ENCODE measurements around the gene TM9SF4.
"Not testable (repeated sequence)": the region's sequence is repeated elsewhere in the genome, so short reads cannot be mapped to it uniquely, and the experiment has no call there.

TM9SF4 gene

DNA sequence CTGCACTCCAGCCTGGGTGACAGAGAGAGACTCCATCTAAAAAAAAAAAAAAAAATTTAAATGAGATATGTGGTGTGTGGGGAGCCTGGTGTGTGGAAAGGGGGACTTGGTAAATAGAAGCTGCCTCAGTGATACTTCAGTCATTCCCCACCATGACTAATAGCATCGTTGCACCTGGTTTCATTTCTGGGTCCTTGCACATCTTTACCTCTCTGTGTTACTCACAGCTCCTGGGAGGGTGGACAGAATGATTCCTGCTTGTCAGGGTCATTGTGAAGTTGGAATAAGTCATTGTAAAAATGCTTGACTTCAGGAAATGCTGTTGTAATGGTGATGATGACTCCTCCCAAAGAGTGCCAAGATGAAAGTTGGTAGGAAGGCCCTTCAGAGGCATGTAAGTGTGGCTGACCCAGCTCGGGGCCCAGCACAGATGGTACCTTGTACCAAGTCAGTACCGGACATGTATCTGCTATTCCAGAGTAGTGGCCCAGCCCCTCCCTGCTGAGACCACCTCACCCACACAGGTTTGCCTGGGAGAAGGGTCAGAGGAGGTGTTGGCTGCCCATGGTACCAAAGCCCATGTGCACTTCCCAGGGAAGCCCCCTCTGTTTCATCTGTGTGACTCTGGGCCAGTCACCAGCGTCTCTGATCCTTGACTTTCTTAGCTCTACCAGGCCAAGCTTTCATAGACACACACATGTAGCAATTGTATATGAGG lies 49.6 kb downstream of the TM9SF4 start:
- DNase-seq, result no peak

DNA sequence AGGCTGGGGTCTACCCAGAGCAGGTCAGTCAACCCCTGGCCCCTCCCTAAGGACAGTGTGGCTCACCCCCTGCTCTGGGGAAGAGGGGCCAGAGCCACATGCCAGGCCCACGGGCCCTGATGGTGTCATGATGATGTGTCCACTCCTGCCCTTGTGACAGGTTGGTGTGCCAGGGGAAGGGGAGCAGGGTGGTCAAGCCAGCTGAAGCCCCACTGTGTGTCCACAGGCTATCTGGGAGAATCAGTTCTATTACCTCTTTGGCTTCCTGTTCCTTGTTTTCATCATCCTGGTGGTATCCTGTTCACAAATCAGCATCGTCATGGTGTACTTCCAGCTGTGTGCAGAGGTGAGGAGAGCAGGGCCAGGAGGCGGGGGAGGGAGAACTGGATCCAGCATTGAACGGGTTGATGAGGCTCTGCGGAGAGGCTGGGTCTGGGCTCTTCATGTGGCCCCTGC lies 50.3 kb downstream of the TM9SF4 start:
- DNase-seq, result no peak

- no peak for DNase-seq
Observed at GRCh38 chr20:32160341-32160740, 50.8 kb downstream of the TM9SF4 start.

DNA sequence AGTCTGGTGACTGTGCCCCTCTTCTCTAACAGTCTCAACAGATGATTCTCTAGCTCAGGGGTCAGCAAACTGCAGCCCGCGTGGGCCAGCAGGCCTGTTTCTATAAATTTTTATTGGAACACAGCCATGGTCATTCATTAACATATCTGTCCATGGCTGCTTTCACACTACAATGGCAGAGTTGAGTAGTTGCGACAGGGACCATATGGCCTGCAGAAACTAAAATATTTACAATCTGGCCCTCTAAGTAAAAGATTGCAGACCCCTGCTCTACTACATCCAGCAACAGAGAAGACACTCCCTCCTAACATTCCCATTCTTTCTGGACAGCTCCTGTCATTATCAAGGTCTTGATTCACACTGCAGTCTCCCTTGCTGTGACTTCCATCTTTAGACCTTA lies 52.8 kb downstream of the TM9SF4 start:
- DNase-seq, result no peak

GRCh38 chr20:32163951-32164350 lies 54.4 kb downstream of the TM9SF4 start:
- DNase-seq, result no peak

GRCh38 chr20:32164984-32165735 lies 55.6 kb downstream of the TM9SF4 start:
- no peak for DNase-seq

DNA sequence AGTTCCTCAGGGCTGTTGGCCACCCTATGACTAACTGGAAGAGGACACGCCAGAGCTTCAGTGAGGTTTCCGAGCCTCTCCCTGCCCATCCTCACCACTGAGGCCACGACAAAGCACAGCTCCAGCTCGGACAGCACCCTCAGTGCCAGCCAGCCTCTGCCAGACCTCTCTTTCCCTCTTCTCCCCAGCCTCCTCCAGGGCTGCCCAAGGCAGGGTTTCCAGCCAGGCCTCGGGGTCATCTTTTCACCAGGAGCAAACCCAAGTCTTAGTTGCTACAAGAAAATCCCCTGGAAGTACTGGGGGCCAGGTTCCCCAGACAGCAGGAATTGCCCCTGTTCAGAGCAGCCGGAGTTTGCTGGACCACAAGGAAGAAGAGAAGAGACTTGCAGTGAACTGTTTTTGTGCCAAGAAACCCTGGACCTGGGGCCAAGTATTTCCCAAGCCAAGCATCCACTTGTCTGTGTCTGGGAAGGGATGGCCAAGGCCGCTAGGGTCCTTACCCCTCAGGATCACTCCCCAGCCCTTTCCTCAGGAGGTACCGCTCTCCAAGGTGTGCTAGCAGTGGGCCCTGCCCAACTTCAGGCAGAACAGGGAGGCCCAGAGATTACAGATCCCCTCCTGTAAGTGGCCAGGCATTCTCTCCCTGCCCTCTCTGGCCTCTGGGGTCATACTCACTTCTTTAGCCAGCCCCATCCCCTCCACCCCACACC lies 56.5 kb downstream of the TM9SF4 start:
- DNase-seq, result no peak

- no peak for DNase-seq
Observed at GRCh38 chr20:32167552-32167951, 58.0 kb downstream of the TM9SF4 start.

DNA sequence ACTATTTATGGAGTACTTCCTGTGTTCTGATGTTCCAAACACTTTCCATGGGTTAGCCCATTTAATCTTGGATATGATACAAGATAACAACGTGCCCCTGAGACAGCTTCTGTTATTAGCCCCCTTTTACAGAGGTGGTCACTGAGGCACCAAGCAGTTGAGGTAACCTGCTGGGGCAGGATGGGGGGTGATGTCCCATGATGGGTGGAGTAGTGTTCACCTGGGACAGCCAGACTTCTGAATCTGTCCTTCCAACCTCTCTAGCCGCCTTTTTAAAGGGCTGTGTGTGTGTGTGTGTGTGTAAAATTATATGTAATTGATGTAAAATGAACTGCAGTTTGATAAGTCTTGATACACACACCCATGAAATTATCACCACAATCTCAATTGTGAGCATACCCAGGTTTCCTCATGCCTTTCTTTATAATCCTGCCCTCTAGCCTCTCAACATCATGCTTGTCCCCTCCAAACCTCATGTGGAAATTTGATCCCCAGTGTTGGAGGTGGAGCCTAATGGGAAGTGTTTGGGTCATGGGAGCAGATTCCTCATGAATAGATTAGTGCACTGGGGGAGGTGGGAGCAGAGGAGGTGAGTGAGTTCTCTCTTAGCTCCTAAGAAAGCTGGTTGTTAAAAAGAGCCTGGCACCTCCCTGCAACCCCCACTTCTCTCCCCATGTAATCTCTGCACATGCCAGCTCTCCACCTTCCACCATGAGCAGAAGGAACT lies 58.8 kb downstream of the TM9SF4 start:
- DNase-seq, result no peak

- DNase-seq, result not testable (repeated sequence)
Observed at GRCh38 chr20:32177696-32178095, 68.2 kb downstream of the TM9SF4 start.

DNA sequence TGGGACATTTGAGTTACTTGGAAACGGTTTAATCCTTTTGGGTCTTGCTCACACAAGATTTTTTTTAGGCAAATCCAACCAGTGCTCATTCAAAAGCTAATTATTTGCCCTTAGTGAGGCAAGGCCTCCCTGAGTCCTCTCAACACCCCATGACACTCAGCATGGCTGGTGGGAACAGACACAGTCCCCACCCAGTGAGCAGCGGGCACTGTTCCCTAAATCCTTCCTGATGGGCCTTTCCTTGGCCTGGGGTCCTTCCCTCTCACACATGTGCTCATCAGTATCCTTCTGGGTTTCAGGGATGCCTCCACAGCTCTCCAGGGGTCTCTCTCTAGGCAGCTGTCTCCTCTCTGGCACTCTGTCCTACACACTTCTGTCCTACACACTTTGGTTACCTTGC lies 70.0 kb downstream of the TM9SF4 start:
- no peak for DNase-seq

DNA sequence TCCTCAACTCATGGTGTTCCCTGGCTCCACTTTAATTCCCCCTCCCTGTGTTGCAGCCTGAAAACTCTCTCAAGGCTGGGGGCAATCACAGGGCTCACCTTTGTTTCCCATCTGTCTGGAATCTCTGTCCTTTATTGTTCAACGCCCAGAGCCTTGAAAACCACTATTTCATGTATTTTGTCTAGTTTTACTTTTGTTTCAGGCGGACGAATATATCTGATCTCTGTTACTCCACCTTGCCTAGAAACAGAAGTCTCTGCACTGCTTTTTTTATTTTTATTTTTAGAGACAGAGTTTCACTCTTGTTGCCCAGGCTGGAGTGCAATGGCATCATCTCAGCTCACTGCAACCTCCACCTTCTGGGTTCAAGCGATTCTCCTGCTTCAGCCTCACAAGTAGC lies 70.4 kb downstream of the TM9SF4 start:
- no peak for DNase-seq

DNA sequence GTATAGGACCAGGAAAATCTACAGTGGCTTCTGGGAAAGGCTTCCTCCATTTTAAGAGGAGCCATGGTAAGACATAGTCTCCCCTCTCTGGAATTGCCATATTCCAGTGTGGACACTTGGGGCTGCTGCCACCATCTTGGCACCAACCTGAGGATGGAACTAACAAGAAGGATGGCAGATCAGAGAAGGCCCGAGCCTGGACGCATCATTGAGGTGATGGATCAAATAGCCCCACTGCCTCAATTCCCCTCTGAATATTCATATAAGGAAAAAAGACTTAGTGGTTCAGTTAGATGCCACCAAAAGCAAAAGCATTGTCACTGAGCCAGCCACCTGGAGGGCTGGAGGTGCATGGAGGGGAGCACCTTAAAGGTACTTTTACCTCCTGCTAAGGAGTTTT lies 72.1 kb downstream of the TM9SF4 start:
- DNase-seq, result no peak

- DNase-seq, result no peak
Observed at GRCh38 chr20:32183947-32184635, 74.6 kb downstream of the TM9SF4 start.

- DNase-seq, result no peak
Observed at GRCh38 chr20:32184961-32185603, 75.6 kb downstream of the TM9SF4 start.

DNA sequence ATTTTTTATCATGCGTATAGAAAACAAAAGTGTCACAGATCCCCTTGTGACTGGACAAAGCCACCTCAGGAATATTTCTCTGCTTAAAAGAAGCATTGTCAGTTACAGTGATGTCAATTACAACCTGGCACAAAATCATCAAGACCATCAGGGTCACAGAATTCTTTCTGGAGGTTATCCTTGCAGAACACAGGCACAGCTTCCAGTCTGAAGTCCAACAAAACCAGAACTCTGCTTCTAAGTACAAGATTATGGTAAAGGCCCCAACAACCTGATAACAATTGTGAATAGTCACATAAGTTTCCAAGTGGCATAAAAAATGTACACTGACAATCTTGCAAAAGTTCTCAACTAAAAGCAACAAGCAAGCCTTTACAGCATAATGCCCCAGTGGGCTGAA lies 77.0 kb downstream of the TM9SF4 start:
- no peak for DNase-seq

DNA sequence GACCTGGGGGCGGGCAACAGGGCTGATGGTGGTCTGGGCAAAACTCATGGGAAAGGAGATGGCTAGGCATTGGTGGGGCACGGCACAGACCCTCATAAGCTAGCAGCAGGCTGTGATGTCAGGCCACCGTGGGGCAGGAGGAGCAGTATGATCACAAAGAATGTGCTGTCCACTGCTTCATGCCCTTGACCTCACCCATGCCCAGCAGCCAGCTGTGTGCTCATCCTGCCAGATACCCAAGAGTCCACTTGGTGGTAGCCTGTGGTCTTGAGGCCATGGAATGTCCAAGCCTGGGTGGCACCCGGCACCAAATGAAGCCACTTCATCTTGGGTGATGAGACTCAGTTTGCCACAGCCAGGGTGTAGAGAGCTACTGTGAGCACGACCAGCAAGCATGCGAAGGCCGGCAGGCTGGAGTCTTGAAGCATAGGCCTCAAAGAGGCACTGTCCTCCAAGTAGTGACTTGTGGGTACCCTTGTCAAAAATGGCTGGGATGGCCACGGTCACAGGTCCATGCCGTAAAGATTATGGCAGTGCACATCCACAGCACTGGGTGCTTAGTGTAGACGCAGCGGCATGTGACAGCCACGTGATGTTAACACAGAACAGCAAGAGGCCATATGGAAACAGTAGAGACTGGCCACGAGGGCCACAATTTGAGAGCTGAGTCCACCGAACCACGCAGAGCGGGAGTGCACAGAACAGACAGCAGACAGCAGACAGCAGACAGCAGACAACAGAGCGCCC lies 79.0 kb downstream of the TM9SF4 start:
- DNase-seq, result no peak

DNA sequence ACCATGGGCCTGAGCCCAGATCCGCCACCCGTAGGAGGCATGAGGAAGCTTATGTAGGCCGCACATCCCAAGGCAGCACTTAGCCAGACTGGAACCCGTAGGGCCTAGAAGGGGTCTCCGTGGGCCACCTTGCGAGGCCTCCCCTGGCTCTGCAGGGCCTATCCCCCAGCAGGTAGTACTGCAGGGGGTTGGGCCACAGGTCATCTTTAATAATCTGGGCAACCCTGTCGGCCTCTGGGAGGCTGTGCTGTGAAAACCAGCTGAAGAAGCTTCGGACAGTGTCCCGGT lies 79.6 kb downstream of the TM9SF4 start:
- DNase-seq, result no peak

GRCh38 chr20:32189691-32190615 lies 80.4 kb downstream of the TM9SF4 start:
- peak; percentile 18 for DNase-seq
